Measurements from ENCODE around the gene UNC50. TPM values are rescaled to one million over a fixed set of nuclear protein-coding genes. Genes with fewer than 3 reads are reported as not detected.

UNC50 gene
- total RNA-seq, 4 donors from 2014 or later, result 18.3 to 49.4 (median 36.3) TPM

- Histone ChIP-seq H3K4me3 (peak overlapping the region; percentile 92 to 99 (median 95)), H3K9me3 (no peaks in the 10 kb centered on the region), H3K27ac (peak overlapping the region in 2 of 4 donors; percentile 94 to 97), H3K27me3 (no peaks in the 10 kb centered on the region), H3K4me1 (peaks cover 34 to 66% (median 34%) of the 10 kb centered on the region in 3 donors), H3K36me3 (peaks cover 0 to 39% (median 0%) of the 10 kb centered on the region in 3 donors)
- DNase-seq, result no peak
- 33 to 63% methylated on average over 6 of the region's 6 CpGs for WGBS, 2 donors
- intact Hi-C loops (cut with DNase I), result loop anchor here (5.0 kb wide), 1 partner anchor 40 kb away; no protein-coding TSS in a partner anchor
- TF ChIP-seq, protein P1, sequence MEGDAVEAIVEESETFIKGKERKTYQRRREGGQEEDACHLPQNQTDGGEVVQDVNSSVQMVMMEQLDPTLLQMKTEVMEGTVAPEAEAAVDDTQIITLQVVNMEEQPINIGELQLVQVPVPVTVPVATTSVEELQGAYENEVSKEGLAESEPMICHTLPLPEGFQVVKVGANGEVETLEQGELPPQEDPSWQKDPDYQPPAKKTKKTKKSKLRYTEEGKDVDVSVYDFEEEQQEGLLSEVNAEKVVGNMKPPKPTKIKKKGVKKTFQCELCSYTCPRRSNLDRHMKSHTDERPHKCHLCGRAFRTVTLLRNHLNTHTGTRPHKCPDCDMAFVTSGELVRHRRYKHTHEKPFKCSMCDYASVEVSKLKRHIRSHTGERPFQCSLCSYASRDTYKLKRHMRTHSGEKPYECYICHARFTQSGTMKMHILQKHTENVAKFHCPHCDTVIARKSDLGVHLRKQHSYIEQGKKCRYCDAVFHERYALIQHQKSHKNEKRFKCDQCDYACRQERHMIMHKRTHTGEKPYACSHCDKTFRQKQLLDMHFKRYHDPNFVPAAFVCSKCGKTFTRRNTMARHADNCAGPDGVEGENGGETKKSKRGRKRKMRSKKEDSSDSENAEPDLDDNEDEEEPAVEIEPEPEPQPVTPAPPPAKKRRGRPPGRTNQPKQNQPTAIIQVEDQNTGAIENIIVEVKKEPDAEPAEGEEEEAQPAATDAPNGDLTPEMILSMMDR (IDR thresholded peaks at IDR 0.05), result no peak
- no peak for TF ChIP-seq POLR2A (IDR thresholded peaks at IDR 0.05)
Observed at GRCh38 chr2:98607104-98607503, 1.3 kb upstream of the UNC50 start.

- intact Hi-C loops (cut with DNase I), result loop anchor here (5.0 kb wide), 1 partner anchor 40 kb away; no protein-coding TSS in a partner anchor
- DNase-seq, result no peak
- 3 to 4% methylated on average over 5 to 7 of the region's 7 CpGs for WGBS, 2 donors
- H3K4me3 ChIP-seq, result peak overlapping the region; percentile 92 to 99 (median 95)
- TF ChIP-seq, protein P1 (IDR thresholded peaks at IDR 0.05), result no peak
- no peak for TF ChIP-seq POLR2A (IDR thresholded peaks at IDR 0.05)
- no peaks in the 10 kb centered on the region for H3K9me3 ChIP-seq
- peaks cover 34 to 66% (median 34%) of the 10 kb centered on the region in 3 donors for H3K4me1 ChIP-seq
- H3K27ac ChIP-seq, result peak overlapping the region; percentile 94 to 97 (median 96)
- H3K27me3 ChIP-seq, result no peaks in the 10 kb centered on the region
- peaks cover 0 to 39% (median 0%) of the 10 kb centered on the region in 3 donors for H3K36me3 ChIP-seq
Observed at GRCh38 chr2:98607741-98608115, 661 bp upstream of the UNC50 start.

DNA sequence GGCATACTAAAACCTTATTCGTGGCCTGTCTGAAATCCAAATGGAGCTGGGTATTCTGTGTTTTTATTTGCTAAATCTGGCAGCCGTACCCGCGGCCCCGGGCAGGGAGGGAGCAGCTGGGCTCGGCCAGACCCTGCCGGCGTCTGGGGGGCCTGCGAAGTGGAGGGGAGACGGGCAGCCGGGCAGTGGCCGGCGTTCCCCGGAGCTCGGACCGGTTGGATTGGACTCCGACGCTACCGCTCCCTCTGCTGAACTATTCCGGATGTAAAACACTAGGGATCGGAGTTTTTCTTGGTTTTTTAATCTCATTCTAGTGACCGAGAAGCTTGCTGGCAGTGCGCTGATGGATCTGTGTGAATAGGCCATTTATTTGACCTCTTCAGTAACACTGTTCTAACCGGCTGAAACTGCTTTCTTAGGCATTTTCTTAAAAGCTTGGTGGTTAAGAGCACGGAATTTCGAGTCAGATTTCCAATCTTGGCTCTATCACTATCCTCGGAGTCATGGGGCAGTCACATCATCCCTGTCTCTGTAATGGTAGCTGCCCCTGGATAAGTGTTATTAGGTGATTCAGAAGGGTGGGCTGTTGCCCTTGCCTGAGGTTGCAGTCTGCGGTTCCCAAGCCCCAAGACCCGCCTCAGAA is 694 bp downstream of the UNC50 start:
- TF ChIP-seq POLR2A (IDR thresholded peaks at IDR 0.05), result no peak
- TF ChIP-seq, protein P1 (IDR thresholded peaks at IDR 0.05), result no peak
- Histone ChIP-seq H3K4me3 (peak overlapping the region; percentile 92 to 99 (median 95)), H3K27me3 (no peaks in the 10 kb centered on the region), H3K9me3 (no peaks in the 10 kb centered on the region), H3K36me3 (peaks cover 0 to 40% (median 0%) of the 10 kb centered on the region in 3 donors), H3K4me1 (peaks cover 34 to 66% (median 34%) of the 10 kb centered on the region in 3 donors), H3K27ac (peak overlapping the region; percentile 94 to 97 (median 96))
- WGBS, 2 donors, result 4% methylated on average over 12 to 23 of the region's 29 CpGs
- no peak for DNase-seq
- intact Hi-C loops (cut with DNase I), result loop anchor here (5.0 kb wide), 1 partner anchor 42 kb away; no protein-coding TSS in a partner anchor

DNA sequence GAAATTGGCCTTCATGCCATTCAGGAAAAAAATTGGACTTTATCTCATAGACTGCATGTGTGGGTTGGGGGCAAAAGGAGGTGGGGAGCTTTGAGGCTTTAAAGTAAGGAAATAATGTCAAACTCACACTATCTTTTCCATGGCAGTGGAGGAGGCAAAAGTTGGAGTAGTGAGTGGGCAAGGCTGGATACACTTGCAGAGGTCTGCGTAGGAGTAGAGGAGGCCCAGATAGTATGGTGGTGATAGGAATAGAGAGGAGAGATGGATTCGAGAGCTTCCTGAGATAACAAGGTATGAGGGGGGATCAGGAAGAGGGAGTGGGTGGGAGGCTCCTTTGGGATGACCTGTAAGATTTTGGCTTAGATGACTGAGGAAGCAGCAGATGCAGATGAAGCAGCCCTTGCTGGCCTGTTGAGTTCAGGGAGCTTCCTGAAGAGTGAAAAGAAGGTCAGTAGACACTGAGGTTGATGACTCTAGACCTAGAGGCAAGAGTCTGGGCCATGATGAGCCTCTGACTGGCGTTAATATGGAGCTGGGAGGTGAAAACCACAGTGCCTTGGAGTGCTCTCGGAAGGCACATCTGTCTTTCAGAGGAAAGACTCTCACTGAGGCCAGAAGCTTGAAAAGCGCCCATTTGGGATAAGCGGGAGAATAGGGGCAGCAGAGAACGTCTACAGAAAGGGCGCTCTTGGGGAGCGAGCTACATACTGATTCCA is 5.8 kb downstream of the UNC50 start:
- no peaks in the 10 kb centered on the region for H3K27me3 ChIP-seq
- no peak for TF ChIP-seq POLR2A (IDR thresholded peaks at IDR 0.05)
- TF ChIP-seq, protein P1 (IDR thresholded peaks at IDR 0.05), result no peak
- H3K4me3 ChIP-seq, result no peak overlapping the region
- no peak for DNase-seq
- no peak overlapping the region for H3K27ac ChIP-seq
- intact Hi-C loops (cut with DNase I), result no loop called here
- H3K4me1 ChIP-seq, result peaks cover 12 to 29% (median 18%) of the 10 kb centered on the region in 3 donors
- H3K36me3 ChIP-seq, result peaks cover 0 to 89% (median 0%) of the 10 kb centered on the region in 3 donors
- 92 to 94% methylated on average over 9 of the region's 9 CpGs for WGBS, 2 donors
- H3K9me3 ChIP-seq, result no peaks in the 10 kb centered on the region

- no peak for DNase-seq
- TF ChIP-seq POLR2A (IDR thresholded peaks at IDR 0.05), result no peak
- TF ChIP-seq, protein P1 (IDR thresholded peaks at IDR 0.05), result no peak
- Histone ChIP-seq H3K27ac (no peak overlapping the region), H3K36me3 (peaks cover 0 to 89% (median 0%) of the 10 kb centered on the region in 3 donors), H3K9me3 (no peaks in the 10 kb centered on the region), H3K27me3 (no peaks in the 10 kb centered on the region), H3K4me1 (peaks cover 4 to 16% (median 7%) of the 10 kb centered on the region in 3 donors), H3K4me3 (no peak overlapping the region)
- intact Hi-C loops (cut with DNase I), result no loop called here
- 87 to 88% methylated on average over 5 of the region's 5 CpGs for whole genome bisulfite sequencing, 2 donors
Observed at GRCh38 chr2:98615481-98615880, 7.1 kb downstream of the UNC50 start.
